Panc1 (cell line): ENCODE measurements around the gene ACSBG1.

Experiments
- CTCF ChIP-seq: fragments of 450-650 bp; IDR thresholded peaks from 2 replicates; pipeline ENCODE4 v1.5.1; 2017; ENCODE audit warnings: mild to moderate bottlenecking
- POLR2AphosphoS5 ChIP-seq: IDR thresholded peaks from 2 replicates; pipeline ENCODE4 v1.6.1; 2012; ENCODE audit warnings: mild to moderate bottlenecking, low read depth, low read length, moderate library complexity
- REST ChIP-seq, 2 experiments: IDR thresholded peaks; 2 replicates each; pipeline ENCODE4 v1.6.1; 2011 to 2012; ENCODE audit warnings: low read depth in 2 of 2, control low read depth in 1 of 2, low read length in 1 of 2, mild to moderate bottlenecking in 1 of 2, moderate library complexity in 1 of 2; ENCODE audit not compliant: insufficient read depth in 1 of 2

- TF ChIP-seq CTCF (no peak), POLR2AphosphoS5 (no peak), REST (IDR thresholded peaks at IDR 0.05; ENCODE audit: insufficient read depth in 1 of 2, low read depth in 2 of 2, low read length in 1 of 2) (no peak)
These were observed 10.9 kb downstream of the ACSBG1 start for GRCh38 chr15:78223396-78224022.
